GM21526 (cell line): Measurements from ENCODE around the gene CCL4.
"Not testable (repeated sequence)": the region's sequence is repeated elsewhere in the genome, so short reads cannot be mapped to it uniquely, and the experiment has no call there.

Experiments
- ATAC-seq: cut with Tn5 transposase; IDR thresholded peaks from one replicate; pipeline ENCODE4 v1.9.1; 2021; ENCODE audit warnings: moderate library complexity; ENCODE audit not compliant: unreplicated experiment, low FRiP score

CCL4 gene

DNA sequence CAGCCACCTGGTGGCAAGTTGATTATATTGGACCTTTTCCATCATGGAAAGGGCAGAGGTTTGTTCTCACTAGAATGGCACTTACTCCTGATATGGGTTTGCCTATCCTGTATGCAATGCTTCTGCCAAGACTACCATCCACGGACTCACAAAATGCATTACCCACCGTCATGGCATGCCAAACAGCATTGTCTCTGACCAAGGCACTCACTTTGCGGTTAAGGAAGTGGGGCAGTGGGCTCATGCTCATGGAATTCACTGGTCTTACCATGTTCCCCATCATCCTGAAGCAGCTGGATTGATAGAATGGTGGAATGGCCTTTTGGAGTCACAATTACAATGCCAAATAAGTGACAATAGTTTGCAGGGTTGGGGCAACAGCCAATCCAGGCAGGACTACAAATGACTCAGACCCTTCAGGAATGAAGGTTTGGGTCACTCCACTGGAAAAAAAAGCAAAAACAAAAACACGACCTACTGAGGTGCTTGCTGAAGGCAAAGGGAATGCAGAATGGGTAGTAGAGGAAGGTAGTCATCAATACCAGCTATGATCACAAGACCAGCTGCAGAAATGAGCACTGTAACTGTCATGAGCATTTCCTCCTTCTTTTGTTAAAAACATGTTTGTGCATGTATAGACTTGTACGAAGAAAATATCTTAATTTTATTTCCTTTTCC is 11.5 kb downstream of the CCL4 start:
- not testable (repeated sequence) for ATAC-seq

DNA sequence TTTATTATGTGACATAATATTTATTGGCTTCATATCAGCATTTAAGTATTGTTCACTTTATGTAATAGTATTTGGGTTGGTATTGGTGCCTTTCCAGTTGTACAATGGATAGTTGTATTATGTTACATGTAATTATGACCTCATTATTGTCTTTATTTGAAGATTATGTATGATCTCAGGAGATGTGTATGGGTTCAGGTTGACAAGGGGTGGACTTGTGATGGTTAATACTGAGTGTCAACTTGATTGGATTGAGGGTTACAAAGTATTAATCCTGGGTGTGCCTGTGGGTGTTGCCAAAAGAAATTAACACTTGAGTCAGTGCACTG is 12.0 kb downstream of the CCL4 start:
- ATAC-seq: not testable (repeated sequence)

DNA sequence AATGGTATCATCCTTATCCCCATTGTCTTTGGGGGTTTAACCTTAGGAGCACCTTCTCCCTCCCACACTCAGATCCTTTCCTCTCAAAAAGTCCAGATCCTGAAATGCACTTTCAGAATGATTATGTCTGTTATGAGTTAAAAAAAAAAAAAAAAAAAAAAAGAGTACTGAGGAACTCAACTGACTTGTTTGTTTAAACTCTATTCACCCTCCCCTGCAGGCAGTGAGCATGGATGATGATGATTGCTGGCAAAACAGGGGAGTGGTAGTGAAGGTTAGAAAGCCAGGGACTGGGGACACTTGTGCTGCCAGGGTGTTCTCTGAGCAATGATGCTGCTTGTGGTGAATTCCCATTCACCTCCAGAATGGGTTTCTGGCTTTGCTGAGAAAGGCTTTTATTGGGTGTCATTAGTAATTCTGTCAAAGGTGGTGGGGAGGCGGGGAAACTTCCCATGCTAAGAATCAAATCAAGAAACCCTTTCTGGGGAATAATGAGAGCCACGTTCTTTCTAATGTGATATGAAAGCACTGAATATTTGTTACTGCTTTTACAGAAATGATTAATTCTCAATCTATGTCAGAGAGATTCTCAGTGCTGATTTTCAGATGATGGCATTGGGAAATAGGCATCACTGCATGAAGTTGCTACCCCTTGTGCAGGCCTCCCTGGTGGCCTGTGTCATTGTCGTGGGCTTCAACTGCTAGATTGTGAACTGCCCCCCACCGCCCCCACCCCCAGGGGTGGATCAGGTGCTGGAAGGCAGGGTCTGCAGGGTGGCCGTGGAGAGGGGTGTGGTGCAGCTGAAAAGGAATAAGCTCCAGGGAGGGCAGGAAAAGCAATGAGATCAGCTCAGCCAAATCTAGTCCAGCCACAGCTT is 14.1 kb downstream of the CCL4 start:
- no peak for ATAC-seq

DNA sequence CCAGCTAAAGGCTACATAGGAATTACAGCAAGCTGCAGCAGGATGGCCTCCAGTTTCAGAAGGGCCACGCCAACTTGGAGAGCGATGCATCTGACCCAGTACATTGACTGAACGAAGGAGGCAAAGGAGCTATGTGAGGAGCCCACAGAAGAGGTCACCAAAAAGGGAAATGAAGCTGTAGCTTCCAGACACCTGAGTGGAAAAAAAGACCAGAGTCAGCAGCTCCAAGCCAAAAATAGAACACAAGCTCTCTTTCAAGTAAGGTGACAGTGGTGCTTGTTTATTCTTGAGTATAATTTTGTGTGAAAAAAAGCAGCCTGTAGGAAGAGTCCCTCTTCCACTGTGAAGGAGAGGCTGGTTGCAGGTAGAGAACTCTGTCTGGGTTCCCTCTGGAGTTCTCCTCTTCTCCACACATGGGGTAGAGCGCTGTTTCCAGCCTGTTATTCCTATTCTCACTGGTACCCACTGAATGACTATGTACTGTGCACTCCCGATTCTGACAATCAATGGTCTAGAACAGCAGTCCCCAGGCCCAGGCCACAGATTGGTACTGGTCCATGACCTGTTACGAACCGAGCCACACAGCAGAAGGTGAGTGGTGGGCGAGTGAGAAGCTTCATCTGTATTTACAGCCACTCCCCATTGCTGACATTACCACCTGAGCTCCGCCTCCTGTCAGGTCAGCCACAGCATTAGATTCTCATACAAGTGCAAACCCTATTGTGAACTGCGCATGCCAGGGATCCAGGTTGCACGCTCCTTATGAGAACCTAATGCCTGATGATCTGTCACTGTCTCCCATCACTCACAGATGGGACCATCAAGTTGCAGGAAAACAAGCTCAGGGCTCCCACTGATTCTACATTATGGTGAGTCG is 15.1 kb downstream of the CCL4 start:
- no peak for ATAC-seq

DNA sequence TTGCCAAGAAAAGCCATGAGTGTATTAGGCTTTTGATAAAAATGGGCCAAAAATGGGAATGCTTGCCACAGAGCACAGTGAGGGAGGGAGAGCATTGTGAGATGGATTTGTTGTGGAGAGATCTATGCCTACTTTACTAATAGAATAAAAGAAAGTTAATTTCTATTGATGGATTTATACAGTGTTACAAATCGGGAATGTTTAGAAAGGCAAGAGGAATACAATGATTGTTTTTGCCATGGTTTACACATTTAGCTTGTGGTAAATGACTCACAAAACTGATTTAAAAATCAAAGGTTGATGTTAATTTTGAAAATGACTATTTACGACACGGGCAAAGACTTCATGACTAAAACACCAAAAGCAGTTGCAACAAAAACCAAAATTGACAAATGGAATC is 16.6 kb downstream of the CCL4 start:
- no peak for ATAC-seq

DNA sequence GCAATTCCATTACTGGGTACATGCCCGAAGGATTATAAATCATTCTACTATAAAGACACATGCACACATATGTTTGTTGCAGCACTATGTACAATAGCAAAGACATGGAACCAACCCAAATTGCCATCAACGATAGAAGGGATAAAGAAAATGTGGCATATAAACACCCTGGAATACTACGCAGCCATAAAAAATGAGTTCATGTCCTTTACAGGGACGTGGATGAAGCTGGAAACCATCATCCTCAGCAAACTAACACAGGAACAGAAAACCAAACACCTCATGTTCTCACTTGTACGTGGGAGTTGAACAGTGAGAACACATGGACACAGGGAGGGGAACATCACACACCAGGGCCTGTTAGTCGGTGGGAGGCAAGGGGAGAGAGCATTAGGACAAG is 17.5 kb downstream of the CCL4 start:
- not testable (repeated sequence) for ATAC-seq

DNA sequence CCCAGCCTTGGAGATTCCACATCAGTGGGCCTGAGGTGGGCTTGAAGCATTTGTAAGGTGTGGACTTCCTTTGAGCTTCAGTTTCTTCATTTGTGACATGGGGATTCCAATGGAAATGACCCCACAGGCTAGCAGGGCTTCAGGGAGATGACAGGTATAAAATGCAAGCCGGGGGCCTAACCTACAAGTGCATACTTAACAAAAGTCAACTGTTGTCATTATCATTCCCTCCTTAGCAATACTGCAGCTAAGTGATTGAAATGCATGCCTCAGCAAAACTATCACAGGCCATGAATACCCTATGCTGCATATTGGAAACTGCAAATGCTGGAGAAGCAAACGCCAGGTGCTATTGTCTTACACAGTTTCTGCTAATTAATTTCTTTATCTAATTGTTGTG is 19.8 kb downstream of the CCL4 start:
- no peak for ATAC-seq

DNA sequence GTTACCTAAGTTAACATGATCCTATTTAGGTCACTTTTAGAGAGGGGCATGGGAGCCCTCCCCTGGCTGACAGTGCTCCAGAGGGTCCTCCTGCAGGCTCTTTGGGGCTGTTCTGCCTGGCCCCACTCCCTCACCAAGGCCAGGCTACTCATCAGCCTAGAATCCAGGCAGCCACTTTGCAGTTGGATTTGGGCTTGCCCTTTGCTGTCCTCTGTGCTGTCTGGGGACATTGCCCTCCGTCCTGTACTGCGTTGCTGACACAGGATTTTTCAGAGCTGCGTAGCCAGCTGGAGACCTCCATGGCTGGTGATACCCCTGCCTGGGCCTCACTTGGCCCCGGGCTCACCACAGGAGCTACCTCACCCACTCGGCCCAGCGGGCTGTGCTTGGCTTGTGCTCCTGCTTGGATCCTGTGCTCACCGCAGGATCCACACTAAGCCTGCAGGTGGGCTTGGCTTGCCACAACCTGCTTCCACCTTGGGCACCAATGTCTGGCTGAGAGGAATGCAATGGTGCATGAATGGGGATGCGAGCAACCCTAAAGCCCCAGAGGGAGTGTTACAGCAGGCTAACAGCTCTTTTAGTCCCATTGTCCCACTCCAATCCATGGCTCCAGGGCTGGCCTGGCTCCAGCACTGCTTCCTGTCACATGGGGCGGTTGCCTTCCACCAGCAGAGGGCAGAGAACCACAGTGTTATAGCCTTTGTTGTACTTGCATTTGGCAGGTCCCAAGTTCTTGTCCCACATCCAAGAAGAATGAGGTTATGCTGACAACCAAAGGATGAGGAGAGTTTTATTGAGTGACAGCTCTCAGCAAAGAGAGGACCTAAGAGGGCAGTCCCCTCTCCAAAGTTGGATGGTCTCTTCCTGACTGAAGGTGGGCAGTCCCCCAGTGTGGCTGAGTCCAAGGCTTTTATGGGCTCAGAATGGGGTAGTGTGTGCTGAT is 21.5 kb downstream of the CCL4 start:
- no peak for ATAC-seq

DNA sequence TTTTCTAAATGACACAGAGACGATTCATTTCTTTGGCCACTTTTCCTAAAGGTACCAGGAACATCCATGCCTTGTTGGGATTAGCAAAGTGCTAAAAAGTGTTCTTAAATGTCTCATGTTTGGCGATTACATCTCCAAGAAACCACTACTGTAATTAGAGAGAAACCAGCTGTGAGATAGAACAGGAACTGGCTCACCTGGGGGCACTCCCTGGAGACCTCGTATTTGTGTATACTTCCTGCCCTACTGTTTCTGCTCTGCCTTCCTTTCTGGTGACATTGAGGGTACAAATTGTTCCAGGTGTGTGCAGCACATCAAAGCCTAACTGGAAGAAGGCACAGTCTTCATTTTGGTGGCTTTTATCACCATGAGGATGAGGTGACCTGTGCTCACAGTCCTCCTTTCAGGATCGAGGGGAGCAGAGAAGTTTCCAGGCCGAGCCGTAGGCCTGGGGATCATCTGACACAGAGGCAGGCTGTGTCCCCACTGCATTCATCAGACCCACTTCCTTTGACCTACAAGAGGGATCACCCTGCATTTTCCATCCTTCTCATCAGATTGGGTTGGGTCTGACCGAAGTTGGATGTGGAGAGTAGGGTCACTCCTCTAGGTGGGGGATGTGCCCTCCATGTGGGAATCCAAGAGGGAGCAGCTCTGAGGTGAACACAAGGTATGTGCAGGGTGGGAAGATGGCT is 23.7 kb downstream of the CCL4 start:
- no peak for ATAC-seq

DNA sequence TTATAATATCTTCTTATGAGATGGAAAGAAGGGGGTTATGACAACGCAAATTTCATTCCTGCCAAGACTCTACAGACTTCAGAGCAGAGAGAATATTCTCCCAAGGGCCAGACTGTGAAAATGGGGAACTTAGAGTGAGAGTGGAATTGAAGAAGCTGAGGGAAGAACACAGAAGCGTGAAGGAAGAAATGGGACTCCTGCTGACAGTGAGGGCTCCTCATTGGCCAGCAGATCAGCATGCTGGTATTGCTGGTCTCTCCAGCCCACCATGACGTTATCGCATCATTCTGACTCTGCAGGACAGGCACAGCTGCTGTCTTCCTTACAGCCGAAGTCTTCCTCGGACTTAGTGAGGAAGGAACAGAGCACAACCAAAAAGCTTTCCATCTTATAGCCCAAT is 24.3 kb downstream of the CCL4 start:
- ATAC-seq: no peak

DNA sequence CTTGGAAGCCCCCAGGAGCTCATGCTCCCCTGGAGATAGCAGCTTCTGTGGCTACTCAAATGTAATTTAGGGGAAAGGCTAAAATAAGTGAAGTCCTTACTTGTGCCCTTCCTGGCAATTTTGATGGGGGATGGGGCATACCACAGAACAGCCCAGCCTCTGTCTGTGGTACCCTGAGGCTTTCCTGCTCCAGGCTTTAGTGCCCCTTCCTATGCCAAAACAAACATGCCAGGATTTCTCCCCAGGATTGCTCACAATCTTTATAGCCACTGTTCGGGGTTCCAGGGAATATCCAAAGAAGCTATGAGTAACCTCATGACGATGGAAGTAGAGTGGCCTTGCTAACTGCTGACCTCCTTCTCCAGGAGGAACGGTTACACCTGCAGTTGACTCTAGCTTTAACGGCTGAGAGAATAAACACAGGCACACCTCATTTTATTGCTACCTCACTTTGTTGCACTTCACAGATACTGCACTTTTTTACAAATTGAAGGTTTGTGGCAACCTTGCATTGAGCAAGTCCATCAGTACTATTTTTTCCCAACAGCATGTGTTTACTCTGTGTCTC is 24.9 kb downstream of the CCL4 start:
- ATAC-seq: no peak

DNA sequence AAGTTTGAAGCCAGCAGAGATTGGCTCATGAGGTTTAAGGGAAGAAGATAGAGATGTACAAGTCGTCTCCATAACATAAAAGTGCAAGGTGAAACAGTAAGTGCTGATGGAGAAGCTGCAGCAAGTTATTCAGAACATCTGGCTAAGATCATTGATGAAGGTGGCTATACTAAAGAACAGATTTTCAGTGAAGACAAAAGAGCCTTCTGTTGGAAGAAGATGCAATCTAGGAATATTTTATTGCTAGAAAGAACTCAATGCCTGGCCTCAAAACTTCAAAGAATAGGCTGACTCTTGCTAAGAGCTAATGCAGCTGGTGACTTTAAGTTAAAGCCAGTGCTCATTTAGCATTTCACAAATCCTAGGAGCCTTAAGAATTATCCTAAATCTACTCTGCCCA is 26.0 kb downstream of the CCL4 start:
- no peak for ATAC-seq

DNA sequence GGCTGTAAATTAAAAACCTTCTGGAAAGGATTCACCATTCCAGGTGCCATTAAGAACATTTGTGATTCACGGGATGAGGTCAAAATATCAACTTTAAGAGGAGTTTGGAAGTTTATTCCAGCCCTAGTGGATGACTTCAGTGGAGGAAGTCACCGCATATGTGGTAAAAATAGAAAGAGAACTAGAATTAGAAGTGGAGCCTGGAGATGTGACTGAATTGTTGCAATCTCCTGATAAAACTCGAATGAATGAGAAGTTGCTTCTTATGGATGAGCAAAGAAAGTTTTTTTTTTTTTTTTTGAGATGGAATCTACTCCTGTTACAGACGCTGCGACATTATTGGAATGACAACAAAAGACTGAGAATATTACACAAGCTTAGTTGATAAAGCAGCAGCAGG is 26.7 kb downstream of the CCL4 start:
- no peak for ATAC-seq

DNA sequence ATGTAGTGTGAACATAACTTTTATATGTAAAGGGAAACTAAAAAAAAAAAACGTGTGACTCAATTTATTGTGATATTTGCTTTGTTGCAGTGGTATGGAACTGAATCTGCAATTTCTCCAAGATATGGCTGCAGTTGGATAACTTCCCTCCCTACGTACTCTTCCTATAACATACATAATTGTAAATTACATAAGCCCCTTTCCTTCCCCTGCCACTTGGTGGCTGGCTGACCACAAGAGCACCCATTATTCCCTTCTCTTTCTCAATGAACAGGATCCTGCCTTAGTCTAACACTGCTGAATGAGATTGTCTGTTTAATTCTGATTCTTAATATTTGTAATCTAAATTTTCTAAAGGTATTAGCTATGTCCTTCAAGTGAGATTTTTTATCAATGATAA is 27.8 kb downstream of the CCL4 start:
- no peak for ATAC-seq

DNA sequence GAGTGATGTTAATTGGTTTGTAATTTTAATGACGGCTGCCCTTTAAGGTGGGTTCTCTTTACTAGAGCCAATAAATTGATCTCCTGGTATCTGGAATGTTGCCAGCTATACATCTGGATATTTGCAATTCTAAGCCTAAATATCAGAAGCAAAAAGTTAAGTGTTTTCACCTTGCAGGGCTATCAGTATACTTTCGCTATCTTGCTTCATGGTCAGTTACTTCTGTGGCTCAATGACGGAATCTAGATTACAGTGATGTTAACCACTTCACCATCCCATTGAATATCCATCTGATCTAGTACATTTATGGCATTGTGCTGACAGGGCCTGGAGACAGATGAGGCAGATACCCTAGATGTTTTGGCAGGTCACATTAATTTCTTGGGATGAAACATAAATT is 28.3 kb downstream of the CCL4 start:
- ATAC-seq: no peak

DNA sequence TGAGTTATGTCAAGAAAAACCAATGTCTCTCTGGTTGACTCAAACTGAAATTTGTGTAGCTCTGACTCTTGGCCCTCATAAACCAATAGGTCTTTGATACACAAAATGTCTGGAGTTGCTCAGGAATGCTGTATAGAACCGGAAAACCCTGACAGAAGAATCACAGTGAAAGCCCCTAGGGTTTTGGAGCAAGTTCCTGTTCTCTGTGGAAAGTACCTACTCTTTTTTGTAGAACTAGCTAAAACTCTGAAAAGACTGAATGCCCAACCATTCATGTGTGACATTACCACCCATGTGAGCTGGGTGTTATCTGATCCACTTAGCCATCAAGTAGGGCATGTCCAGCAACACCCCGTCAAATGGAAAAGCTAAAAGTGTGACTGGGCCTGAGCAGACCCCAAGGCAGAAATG is 28.8 kb downstream of the CCL4 start:
- ATAC-seq: no peak

DNA sequence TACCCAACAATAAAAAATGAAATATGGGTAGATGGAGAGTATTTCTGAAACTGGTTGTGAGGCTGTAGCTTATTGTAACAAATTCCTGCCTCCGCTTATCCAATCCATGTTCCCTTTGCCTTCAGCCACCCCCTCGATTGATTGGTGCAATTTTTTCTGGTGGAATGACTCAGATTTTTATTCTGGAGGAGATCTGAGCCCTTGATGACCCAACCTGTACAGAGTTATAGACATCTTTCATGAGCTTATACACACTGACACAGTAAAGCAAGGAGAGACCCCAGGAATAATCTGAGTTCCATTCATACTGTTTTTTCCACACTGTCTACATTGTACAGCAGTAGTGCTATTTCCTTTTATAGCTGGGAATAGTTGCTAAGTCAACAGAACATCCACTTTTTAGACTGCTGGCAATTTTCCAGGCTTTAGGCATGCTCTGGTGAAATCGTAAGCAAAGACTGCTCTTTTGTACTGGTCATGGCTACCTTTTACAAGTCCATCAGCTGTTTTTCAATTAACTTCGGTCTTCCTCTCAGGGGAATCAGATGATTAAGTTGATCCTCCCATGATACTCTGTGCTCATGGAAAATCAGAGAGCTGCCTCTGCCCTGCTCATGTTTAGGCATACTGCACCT is 30.1 kb downstream of the CCL4 start:
- no peak for ATAC-seq

DNA sequence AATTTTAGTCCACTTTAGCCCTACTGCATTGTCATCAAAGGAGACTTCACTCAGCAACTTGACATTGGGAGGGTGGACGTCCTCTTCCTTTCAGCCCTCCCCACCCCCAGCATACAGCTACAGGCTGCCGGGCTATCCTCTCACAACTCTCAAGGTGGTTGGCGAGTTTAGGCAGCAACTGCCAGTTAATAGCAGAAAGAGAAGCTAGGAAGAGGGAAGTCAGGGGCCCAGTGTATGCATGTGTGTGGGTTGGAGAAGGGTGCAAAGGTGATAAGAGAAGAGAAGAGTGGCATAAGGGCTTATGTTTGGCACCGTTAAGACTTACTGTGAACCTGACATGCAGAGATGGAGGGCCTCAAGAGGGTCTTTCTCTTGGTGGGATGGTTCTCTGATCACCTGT is 31.8 kb downstream of the CCL4 start:
- ATAC-seq: no peak

DNA sequence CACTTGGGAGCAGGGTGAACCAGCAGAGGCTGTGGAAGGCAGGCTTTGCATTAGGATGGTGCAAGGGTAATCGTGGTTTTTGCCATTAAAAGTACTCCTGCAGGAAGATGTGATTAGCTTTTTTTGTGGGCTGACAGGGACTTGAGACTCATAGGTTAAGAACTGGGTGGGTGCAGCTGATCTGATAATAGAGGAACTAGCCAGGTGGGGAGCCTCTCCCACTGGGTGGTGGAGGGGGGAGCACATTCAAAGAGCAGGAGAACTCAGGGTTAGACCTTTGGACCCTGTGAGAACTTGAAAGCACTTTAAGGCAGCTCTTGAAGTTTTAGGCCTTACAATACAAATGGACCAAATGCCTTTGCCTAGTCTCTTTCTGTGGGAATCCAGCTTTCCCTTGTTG is 32.4 kb downstream of the CCL4 start:
- no peak for ATAC-seq
